Activated B cell treated with CpG ODN at 0.5 μM for 24 hours (primary cell): Measurements from ENCODE around the gene LMBR1. TPM values are rescaled to one million over a fixed set of nuclear protein-coding genes. Genes with fewer than 3 reads are reported as not detected.

ENCODE experiments used
- ATAC-seq: fragments of 200-7000 bp; cut with Tn5 transposase; one replicate; pipeline ENCODE4 v1.10.0; 2021; ENCODE audit warnings: low read depth, mild to moderate bottlenecking, moderate library complexity
- CTCF ChIA-PET: fragments of 350-600 bp; sonication (Branson Sonifier 250); formaldehyde crosslinking; loops from one replicate; lab custom pipeline; 2021; ENCODE audit warnings: antibody characterized with exemption; lab: Charles Lee
- POLR2A ChIA-PET: fragments of 350-600 bp; sonication (Branson Sonifier 250); formaldehyde crosslinking; loops from one replicate; lab custom pipeline; 2021; ENCODE audit warnings: antibody characterized with exemption; lab: Charles Lee
- DNase-seq: peaks from one replicate; pipeline ENCODE4 v3.0.0; 2022
- H3K27ac Mint-ChIP-seq: one replicate; pipeline ENCODE4 v1.8.0; 2020; ENCODE audit warnings: mixed read lengths
- H3K27me3 Mint-ChIP-seq: one replicate; pipeline ENCODE4 v1.8.0; 2021; ENCODE audit warnings: mixed read lengths
- H3K36me3 Mint-ChIP-seq: one replicate; pipeline ENCODE4 v1.8.0; 2021; ENCODE audit warnings: low read depth, mixed read lengths
- H3K4me1 Mint-ChIP-seq: one replicate; pipeline ENCODE4 v1.8.0; 2021; ENCODE audit warnings: mixed read lengths
- H3K4me3 Mint-ChIP-seq: one replicate; pipeline ENCODE4 v1.8.0; 2020; ENCODE audit warnings: mild to moderate bottlenecking, mixed read lengths
- H3K9me3 Mint-ChIP-seq: one replicate; pipeline ENCODE4 v1.8.0; 2020; ENCODE audit warnings: mixed read lengths
- CTCF ChIP-seq: fragments of 200-600 bp; IDR thresholded peaks from one replicate; pipeline ENCODE4 v1.8.0; 2022; ENCODE audit warnings: antibody characterized with exemption, mild to moderate bottlenecking
- intact Hi-C: fragments of 100-400 bp; cut with micrococcal nuclease; formaldehyde crosslinking; loops from one replicate; pipeline ENCODE4 v1.15.1; 2024
- total RNA-seq: library from RNA; stranded (reverse); gene quantifications from 2 replicates; pipeline ENCODE4 v1.2.3, GENCODE V29; 2022

Gene LMBR1
- total RNA-seq, 1 donor from 2014 or later = 67.9 TPM

DNA sequence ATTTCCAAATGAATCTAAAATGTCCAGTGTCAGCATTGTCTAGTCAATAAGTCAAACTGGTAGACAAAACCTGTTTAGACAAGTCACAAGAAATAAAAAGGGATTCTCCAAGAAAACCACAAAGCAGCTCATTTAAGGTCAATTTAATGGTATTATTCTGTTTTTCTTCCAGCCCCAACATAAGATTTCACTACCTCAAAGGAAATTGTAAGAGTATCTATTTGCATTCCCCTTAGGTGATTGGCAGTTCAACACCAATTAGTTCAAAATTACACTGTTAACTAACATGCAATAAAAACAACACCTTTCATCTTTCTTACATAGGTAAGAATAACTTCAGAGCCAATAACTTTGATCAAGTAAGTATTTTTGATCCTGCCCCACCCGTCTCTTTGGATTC is 146.1 kb downstream of the LMBR1 start:
- Mint-ChIP-seq H3K4me3 (no peak overlapping the region), H3K27me3 (no peaks in the 10 kb centered on the region), H3K4me1 (no peaks in the 10 kb centered on the region), H3K9me3 (peaks cover under 1% of the 10 kb centered on the region), H3K27ac (no peak overlapping the region), H3K36me3 (peaks cover 36% of the 10 kb centered on the region)
- ATAC-seq (no peak), DNase-seq (no peak)
- intact Hi-C loops = no loop called here
- ChIA-PET POLR2A (no interaction called here), CTCF (no interaction called here)
- TF ChIP-seq CTCF = no peak

DNA sequence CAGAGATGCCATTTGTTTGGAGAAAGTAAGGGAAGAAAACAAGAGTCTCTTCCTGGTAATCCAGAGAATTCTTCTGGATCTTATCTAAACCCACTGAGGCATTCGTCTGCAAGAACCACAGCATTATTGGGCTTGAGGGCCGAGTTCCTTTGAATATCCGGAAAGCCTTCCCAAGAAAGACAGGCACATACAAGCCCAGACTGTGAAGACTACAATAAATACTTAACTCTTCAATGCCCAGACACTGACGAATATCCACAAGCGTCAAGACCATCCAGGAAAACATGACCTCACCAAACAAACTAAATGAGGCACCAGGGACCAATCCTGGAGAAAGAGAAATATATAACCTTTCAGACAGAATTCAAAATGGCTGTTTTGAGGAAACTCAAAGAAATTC is 153.4 kb downstream of the LMBR1 start:
- intact Hi-C loops = no loop called here
- no peak overlapping the region for H3K4me3 Mint-ChIP-seq
- TF ChIP-seq CTCF = no peak
- H3K9me3 Mint-ChIP-seq = peaks cover 14% of the 10 kb centered on the region
- DNase-seq (no peak), ATAC-seq (no peak)
- H3K27me3 Mint-ChIP-seq = no peaks in the 10 kb centered on the region
- POLR2A ChIA-PET = no interaction called here
- peaks cover 72% of the 10 kb centered on the region for H3K36me3 Mint-ChIP-seq
- no peaks in the 10 kb centered on the region for H3K4me1 Mint-ChIP-seq
- H3K27ac Mint-ChIP-seq = no peak overlapping the region
- CTCF ChIA-PET = no interaction called here

GRCh38 chr7:156735851-156736250 is 157.1 kb downstream of the LMBR1 start:
- H3K9me3 Mint-ChIP-seq = peaks cover 26% of the 10 kb centered on the region
- no peaks in the 10 kb centered on the region for H3K4me1 Mint-ChIP-seq
- DNase-seq (no peak), ATAC-seq (no peak)
- no peak overlapping the region for H3K27ac Mint-ChIP-seq
- no peaks in the 10 kb centered on the region for H3K27me3 Mint-ChIP-seq
- no peak overlapping the region for H3K4me3 Mint-ChIP-seq
- intact Hi-C loops = no loop called here
- ChIA-PET POLR2A (no interaction called here), CTCF (no interaction called here)
- H3K36me3 Mint-ChIP-seq = peaks cover 77% of the 10 kb centered on the region
- no peak for TF ChIP-seq CTCF

DNA sequence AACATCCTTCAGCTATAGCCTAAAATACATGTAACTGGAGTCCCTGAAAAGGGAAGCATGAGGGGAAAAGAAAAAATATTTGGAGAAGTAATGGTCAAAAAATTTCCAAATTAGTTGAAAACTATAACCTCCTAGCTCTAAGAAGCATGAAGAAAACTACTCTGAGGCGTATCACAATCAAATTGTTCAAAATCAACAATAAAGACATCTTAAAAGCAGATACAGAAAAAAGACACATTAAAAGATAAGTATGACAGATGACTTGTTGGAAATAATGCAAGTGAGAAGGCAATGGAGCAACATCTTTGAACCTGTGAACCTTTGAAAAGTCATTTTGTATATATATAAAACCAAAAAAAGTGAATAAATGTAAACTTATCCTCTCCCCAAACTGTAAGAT is 159.3 kb downstream of the LMBR1 start:
- CTCF ChIA-PET = no interaction called here
- Mint-ChIP-seq H3K4me3 (no peak overlapping the region), H3K27me3 (no peaks in the 10 kb centered on the region), H3K36me3 (peaks cover 73% of the 10 kb centered on the region), H3K27ac (no peak overlapping the region), H3K9me3 (peaks cover 26% of the 10 kb centered on the region), H3K4me1 (no peaks in the 10 kb centered on the region)
- TF ChIP-seq CTCF = no peak
- POLR2A ChIA-PET = no interaction called here
- ATAC-seq = no peak
- intact Hi-C loops = no loop called here
- no peak for DNase-seq

- no peaks in the 10 kb centered on the region for H3K27me3 Mint-ChIP-seq
- intact Hi-C loops = no loop called here
- H3K9me3 Mint-ChIP-seq = peaks cover 26% of the 10 kb centered on the region
- DNase-seq (no peak), ATAC-seq (no peak)
- TF ChIP-seq CTCF = no peak
- POLR2A ChIA-PET = no interaction called here
- H3K27ac Mint-ChIP-seq = no peak overlapping the region
- peaks cover 69% of the 10 kb centered on the region for H3K36me3 Mint-ChIP-seq
- CTCF ChIA-PET = no interaction called here
- no peaks in the 10 kb centered on the region for H3K4me1 Mint-ChIP-seq
- no peak overlapping the region for H3K4me3 Mint-ChIP-seq
These were observed 160.8 kb downstream of the LMBR1 start for GRCh38 chr7:156732091-156732625.
